Stomach (tissue), 9 donors: Measurements from ENCODE around the gene NFE2L3. TPM values are rescaled to one million over a fixed set of nuclear protein-coding genes. Genes with fewer than 3 reads are reported as not detected.

Experiments used
- DNase-seq, 2 donors: peaks; one replicate each; pipeline versions ENCODE4 v3.0.0 to v3.0.0-alpha.2; 2013 to 2019
- H3K27ac ChIP-seq, 5 donors: fragments of 200-600 bp in 4 of 5; sonication (generic) in 4 of 5; one replicate each; pipeline ENCODE4 v1.5.1; 2013 to 2019; ENCODE audit warnings: mild to moderate bottlenecking in 1 of 5, moderate library complexity in 1 of 5
- H3K27me3 ChIP-seq, 3 donors: fragments of 200-600 bp; sonication (generic); one replicate each; pipeline ENCODE4 v1.5.1; 2017 to 2019; ENCODE audit warnings: mixed run types in 1 of 3
- H3K36me3 ChIP-seq, 4 donors: fragments of 200-600 bp; sonication (generic); 1 replicate in 3 of 4; 2 replicates in 1 of 4; pipeline ENCODE4 v1.5.1; 2016 to 2019
- H3K4me1 ChIP-seq, 4 donors: fragments of 200-600 bp; sonication (generic); one replicate each; pipeline ENCODE4 v1.5.1; 2016 to 2019
- H3K4me3 ChIP-seq, 4 donors: fragments of 200-600 bp; sonication (generic) in 3 of 4; one replicate each; pipeline ENCODE4 v1.5.1; 2016 to 2019; ENCODE audit warnings: mild to moderate bottlenecking in 1 of 4
- H3K9me3 ChIP-seq, 4 donors: fragments of 200-600 bp; sonication (generic); one replicate each; pipeline ENCODE4 v1.5.1; 2016 to 2019
- CTCF ChIP-seq, 7 experiments: fragments of 450-650 bp in 4 of 7; fragments of 200-600 bp in 3 of 7; sonication (generic) in 3 of 7; IDR thresholded peaks; one replicate each; pipeline ENCODE4 v1.5.1; 2016 to 2019; ENCODE audit warnings: antibody characterized with exemption in 7 of 7, control low read depth in 2 of 7, mild to moderate bottlenecking in 1 of 7
- EP300 ChIP-seq: sonication (generic); formaldehyde crosslinking; IDR thresholded peaks from one replicate; pipeline ENCODE4 v1.6.1; 2017; ENCODE audit warnings: antibody characterized with exemption
- POLR2A ChIP-seq, 4 donors: fragments of 450-650 bp; IDR thresholded peaks; one replicate each; pipeline ENCODE4 v1.6.1; 2016; ENCODE audit warnings: antibody characterized with exemption in 4 of 4, control low read depth in 2 of 4, mild to moderate bottlenecking in 1 of 4, moderate library complexity in 1 of 4
- POLR2AphosphoS5 ChIP-seq, 3 donors: sonication (generic); formaldehyde crosslinking; IDR thresholded peaks; one replicate each; pipeline ENCODE4 v1.6.1; 2016; ENCODE audit warnings: antibody characterized with exemption in 3 of 3
- WGBS, 5 donors: extraction: QIAGEN DNeasy Blood & Tissue Kit in 3 of 5; methylation state at CpG; one replicate each; pipeline versions ENCODE4 v1.1.5 to v1.1.7; 2013 to 2018; 5-methylcytosine and 5-hydroxymethylcytosine counted together
- intact Hi-C: fragments of 100-400 bp; cut with DNase I; formaldehyde crosslinking; loops from one replicate; pipeline ENCODE4 v1.15.1; 2023; ENCODE audit warnings: low total_unique reads
- polyA plus RNA-seq, 3 donors: library from polyadenylated mRNA; stranded (reverse); fragments of 200-250 nt; gene quantifications; one replicate each; pipeline ENCODE4 v1.2.3, GENCODE V29; 2013
- total RNA-seq, 5 donors: library from RNA; depleted of rRNA; stranded (reverse); fragments of >200 nt; gene quantifications; one replicate each; pipeline versions ENCODE4 v1.1.0 to v1.2.3, GENCODE V29; 2014 to 2016
- donor health status: healthy with polysubstance abuse.
- donor health status: Bipolar disorder and iron deficiency.
- donor health status: healthy.

Gene NFE2L3
- total and polyA plus RNA-seq, 8 donors = 1.4 to 7.7 (median 4.9) TPM; not detected in 1

- peaks cover 22 to 55% (median 42%) of the 10 kb centered on the region in 4 donors for H3K4me1 ChIP-seq
- intact Hi-C loops = no loop called here
- DNase-seq = peak in 1 of 2 donors; percentile 77
- TF ChIP-seq POLR2A (IDR thresholded peaks at IDR 0.05) (no peak), CTCF (IDR thresholded peaks at IDR 0.05) (no peak), POLR2AphosphoS5 (IDR thresholded peaks at IDR 0.05) (peak in 1 of 3 donors; percentile 34), EP300 (no peak)
- WGBS, 5 donors = 48 to 65% (median 61%) methylated on average over 14 to 15 of the region's 15 CpGs
- no peaks in the 10 kb centered on the region for H3K9me3 ChIP-seq
- H3K36me3 ChIP-seq = no peaks in the 10 kb centered on the region
- H3K27ac ChIP-seq = peak overlapping the region in 4 of 5 donors; percentile 25 to 77 (median 68)
- peaks cover 0 to 42% (median 6%) of the 10 kb centered on the region in 3 donors for H3K27me3 ChIP-seq
- H3K4me3 ChIP-seq = peak overlapping the region in 1 of 4 donors; percentile 76
These were observed 2.1 kb downstream of the NFE2L3 start for GRCh38 chr7:26153823-26154783.

DNA sequence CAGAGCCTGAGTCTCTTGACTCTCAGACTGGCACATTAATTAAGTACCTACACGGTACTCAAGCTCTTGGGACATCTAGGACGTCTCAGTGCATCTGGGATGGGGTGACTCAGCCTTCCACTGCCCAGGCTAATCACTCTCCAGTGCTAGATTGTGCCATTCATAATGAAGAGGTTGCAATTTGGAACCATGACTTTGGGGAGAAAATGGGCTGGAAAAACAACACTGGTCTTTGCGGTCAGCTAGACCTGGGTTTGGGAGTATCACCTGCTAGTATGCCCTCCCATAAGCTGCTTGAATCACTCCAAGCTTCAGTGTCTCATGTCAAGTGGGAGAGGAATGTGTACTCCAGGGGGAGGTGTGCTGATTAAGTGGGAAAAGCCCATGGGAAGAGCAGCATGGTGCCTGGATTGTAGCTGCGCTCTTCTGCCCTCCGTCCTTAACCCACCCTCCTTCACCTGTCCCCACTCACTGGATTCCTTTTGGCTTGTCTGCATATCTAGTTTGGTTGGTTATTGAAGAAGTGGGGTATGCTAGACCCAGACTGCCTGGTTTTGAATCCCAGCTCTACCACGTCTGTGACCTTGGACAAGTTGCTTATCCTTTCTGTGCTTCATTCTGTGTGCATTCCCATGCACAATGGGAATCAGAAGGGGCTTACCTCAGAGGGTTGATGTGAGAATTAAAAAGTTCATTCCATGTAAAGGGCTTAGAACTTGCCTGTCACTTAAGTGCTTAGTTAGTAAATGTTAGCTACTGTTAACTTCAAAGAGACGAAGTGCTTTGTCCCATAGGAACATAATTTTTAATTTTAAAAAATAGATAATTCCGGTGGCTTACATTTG lies 3.8 kb downstream of the NFE2L3 start:
- H3K27ac ChIP-seq = peak overlapping the region; percentile 7 to 77 (median 43)
- intact Hi-C loops = no loop called here
- peaks cover 0 to 41% (median 6%) of the 10 kb centered on the region in 3 donors for H3K27me3 ChIP-seq
- H3K36me3 ChIP-seq = no peaks in the 10 kb centered on the region
- peak overlapping the region in 2 of 4 donors; percentile 0 to 15 for H3K4me3 ChIP-seq
- no peak for DNase-seq
- TF ChIP-seq POLR2A (IDR thresholded peaks at IDR 0.05) = no peak
- TF ChIP-seq EP300 = no peak
- no peak for TF ChIP-seq CTCF (IDR thresholded peaks at IDR 0.05)
- TF ChIP-seq POLR2AphosphoS5 (IDR thresholded peaks at IDR 0.05) = no peak
- H3K4me1 ChIP-seq = peaks cover 22 to 55% (median 42%) of the 10 kb centered on the region in 4 donors
- WGBS, 5 donors = 47 to 55% (median 49%) methylated on average over 8 of the region's 8 CpGs
- no peaks in the 10 kb centered on the region for H3K9me3 ChIP-seq

GRCh38 chr7:26156451-26157420 lies 4.7 kb downstream of the NFE2L3 start:
- TF ChIP-seq POLR2AphosphoS5 (IDR thresholded peaks at IDR 0.05) (peak in 1 of 3 donors; percentile 36), POLR2A (IDR thresholded peaks at IDR 0.05) (no peak), EP300 (no peak), CTCF (IDR thresholded peaks at IDR 0.05) (no peak)
- peak overlapping the region in 3 of 5 donors; percentile 3 to 77 (median 62) for H3K27ac ChIP-seq
- H3K36me3 ChIP-seq = no peaks in the 10 kb centered on the region
- peak in 1 of 2 donors; percentile 84 for DNase-seq
- peak overlapping the region in 2 of 4 donors; percentile 0 to 15 for H3K4me3 ChIP-seq
- peaks cover 21 to 49% (median 40%) of the 10 kb centered on the region in 4 donors for H3K4me1 ChIP-seq
- peaks cover 0 to 31% (median 6%) of the 10 kb centered on the region in 3 donors for H3K27me3 ChIP-seq
- intact Hi-C loops = no loop called here
- 68 to 74% (median 72%) methylated on average over 20 of the region's 20 CpGs for WGBS, 5 donors
- no peaks in the 10 kb centered on the region for H3K9me3 ChIP-seq
